ENCODE measurements around the gene PCDHB8. TPM values are rescaled to one million over a fixed set of nuclear protein-coding genes. Genes with fewer than 3 reads are reported as not detected.
"Not testable (repeated sequence)": the region's sequence is repeated elsewhere in the genome, so short reads cannot be mapped to it uniquely, and the experiment has no call there.

The PCDHB8 gene
- total RNA-seq, 4 donors from 2014 or later, result 0.09 to 0.38 (median 0.32) TPM; not detected in 1

DNA sequence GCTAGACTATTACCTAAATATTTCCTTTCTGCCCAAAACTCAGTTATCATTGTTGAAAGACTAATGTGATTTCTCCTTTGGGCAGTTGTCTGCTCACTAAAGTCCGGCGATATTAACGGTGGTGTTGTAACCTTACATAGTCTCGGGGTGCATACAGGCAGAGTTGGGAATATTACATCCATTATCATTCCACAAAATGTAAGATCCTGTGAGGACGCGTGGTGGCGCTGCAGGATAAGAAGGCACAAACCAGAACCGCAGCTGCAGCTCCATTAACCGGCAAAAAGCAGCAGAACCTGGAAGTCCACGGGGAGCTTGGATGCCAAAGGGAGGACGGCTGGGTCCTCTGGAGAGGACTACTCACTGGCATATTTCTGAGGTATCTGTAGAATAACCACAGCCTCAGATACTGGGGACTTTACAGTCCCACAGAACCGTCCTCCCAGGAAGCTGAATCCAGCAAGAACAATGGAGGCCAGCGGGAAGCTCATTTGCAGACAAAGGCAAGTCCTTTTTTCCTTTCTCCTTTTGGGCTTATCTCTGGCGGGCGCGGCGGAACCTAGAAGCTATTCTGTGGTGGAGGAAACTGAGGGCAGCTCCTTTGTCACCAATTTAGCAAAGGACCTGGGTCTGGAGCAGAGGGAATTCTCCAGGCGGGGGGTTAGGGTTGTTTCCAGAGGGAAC, 36.2 kb downstream of the PCDHB8 start, which contains the start of gene PCDHB13:
PCDHB13 (plus strand) TSS at position 264 of the 684 bp plus-strand sequence; CDS start at position 469, 205 bp downstream.
- H3K4me1 ChIP-seq; DNase-seq; intact Hi-C loops (cut with DNase I); H3K27ac ChIP-seq; H3K36me3 ChIP-seq: not testable (repeated sequence)
- H3K27me3 ChIP-seq, result peaks cover 0 to 28% (median 0%) of the 10 kb centered on the region in 4 donors
- TF ChIP-seq, protein P1, sequence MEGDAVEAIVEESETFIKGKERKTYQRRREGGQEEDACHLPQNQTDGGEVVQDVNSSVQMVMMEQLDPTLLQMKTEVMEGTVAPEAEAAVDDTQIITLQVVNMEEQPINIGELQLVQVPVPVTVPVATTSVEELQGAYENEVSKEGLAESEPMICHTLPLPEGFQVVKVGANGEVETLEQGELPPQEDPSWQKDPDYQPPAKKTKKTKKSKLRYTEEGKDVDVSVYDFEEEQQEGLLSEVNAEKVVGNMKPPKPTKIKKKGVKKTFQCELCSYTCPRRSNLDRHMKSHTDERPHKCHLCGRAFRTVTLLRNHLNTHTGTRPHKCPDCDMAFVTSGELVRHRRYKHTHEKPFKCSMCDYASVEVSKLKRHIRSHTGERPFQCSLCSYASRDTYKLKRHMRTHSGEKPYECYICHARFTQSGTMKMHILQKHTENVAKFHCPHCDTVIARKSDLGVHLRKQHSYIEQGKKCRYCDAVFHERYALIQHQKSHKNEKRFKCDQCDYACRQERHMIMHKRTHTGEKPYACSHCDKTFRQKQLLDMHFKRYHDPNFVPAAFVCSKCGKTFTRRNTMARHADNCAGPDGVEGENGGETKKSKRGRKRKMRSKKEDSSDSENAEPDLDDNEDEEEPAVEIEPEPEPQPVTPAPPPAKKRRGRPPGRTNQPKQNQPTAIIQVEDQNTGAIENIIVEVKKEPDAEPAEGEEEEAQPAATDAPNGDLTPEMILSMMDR (IDR thresholded peaks at IDR 0.05), result peak in 5 of 6 experiments; percentile 10 to 52 (median 30)
- peaks cover 4 to 66% (median 45%) of the 10 kb centered on the region in 3 donors for H3K9me3 ChIP-seq
- 14 to 18% methylated on average over 10 to 13 of the region's 18 CpGs for WGBS, 2 donors
- peak within 1 kb of the TSS in 3 of 4 donors; percentile 15 to 45 (median 16) for H3K4me3 ChIP-seq

DNA sequence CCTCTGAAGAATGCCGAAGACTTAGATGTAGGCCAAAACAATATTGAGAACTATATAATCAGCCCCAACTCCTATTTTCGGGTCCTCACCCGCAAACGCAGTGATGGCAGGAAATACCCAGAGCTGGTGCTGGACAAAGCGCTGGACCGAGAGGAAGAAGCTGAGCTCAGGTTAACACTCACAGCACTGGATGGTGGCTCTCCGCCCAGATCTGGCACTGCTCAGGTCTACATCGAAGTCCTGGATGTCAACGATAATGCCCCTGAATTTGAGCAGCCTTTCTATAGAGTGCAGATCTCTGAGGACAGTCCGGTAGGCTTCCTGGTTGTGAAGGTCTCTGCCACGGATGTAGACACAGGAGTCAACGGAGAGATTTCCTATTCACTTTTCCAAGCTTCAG, 37.0 kb downstream of the PCDHB8 start:
- H3K4me1 ChIP-seq; H3K27ac ChIP-seq; intact Hi-C loops (cut with DNase I); H3K4me3 ChIP-seq; H3K36me3 ChIP-seq; DNase-seq: not testable (repeated sequence)
- Histone ChIP-seq H3K27me3 (peaks cover 0 to 21% (median 0%) of the 10 kb centered on the region in 4 donors), H3K9me3 (peaks cover 4 to 66% (median 41%) of the 10 kb centered on the region in 3 donors)
- 66 to 70% methylated on average over 4 to 6 of the region's 12 CpGs for WGBS, 2 donors

DNA sequence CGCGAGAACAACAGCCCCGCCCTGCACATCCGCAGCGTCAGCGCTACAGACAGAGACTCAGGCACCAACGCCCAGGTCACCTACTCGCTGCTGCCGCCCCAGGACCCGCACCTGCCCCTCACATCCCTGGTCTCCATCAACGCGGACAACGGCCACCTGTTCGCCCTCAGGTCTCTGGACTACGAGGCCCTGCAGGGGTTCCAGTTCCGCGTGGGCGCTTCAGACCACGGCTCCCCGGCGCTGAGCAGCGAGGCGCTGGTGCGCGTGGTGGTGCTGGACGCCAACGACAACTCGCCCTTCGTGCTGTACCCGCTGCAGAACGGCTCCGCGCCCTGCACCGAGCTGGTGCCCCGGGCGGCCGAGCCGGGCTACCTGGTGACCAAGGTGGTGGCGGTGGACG, 37.9 kb downstream of the PCDHB8 start:
- H3K27ac ChIP-seq; DNase-seq; H3K36me3 ChIP-seq; intact Hi-C loops (cut with DNase I); H3K4me1 ChIP-seq: not testable (repeated sequence)
- Histone ChIP-seq H3K27me3 (peaks cover 0 to 12% (median 0%) of the 10 kb centered on the region in 4 donors), H3K4me3 (peak overlapping the region in 1 of 4 donors; percentile 4), H3K9me3 (peaks cover 4 to 63% (median 36%) of the 10 kb centered on the region in 3 donors)
- 67% methylated on average over 13 of the region's 40 CpGs; no CpG with 5 or more reads in 1 of the 2 donors for WGBS, 2 donors

DNA sequence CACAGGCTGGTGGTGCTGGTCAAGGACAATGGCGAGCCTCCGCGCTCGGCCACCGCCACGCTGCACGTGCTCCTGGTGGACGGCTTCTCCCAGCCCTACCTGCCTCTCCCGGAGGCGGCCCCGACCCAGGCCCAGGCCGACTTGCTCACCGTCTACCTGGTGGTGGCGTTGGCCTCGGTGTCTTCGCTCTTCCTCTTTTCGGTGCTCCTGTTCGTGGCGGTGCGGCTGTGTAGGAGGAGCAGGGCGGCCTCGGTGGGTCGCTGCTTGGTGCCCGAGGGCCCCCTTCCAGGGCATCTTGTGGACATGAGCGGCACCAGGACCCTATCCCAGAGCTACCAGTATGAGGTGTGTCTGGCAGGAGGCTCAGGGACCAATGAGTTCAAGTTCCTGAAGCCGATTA, 38.4 kb downstream of the PCDHB8 start:
- WGBS, 2 donors, result 34 to 36% methylated on average over 3 to 4 of the region's 26 CpGs
- H3K36me3 ChIP-seq; H3K4me3 ChIP-seq; H3K4me1 ChIP-seq; DNase-seq; intact Hi-C loops (cut with DNase I); H3K27me3 ChIP-seq; H3K27ac ChIP-seq: not testable (repeated sequence)
- H3K9me3 ChIP-seq, result peaks cover 4 to 58% (median 32%) of the 10 kb centered on the region in 3 donors

DNA sequence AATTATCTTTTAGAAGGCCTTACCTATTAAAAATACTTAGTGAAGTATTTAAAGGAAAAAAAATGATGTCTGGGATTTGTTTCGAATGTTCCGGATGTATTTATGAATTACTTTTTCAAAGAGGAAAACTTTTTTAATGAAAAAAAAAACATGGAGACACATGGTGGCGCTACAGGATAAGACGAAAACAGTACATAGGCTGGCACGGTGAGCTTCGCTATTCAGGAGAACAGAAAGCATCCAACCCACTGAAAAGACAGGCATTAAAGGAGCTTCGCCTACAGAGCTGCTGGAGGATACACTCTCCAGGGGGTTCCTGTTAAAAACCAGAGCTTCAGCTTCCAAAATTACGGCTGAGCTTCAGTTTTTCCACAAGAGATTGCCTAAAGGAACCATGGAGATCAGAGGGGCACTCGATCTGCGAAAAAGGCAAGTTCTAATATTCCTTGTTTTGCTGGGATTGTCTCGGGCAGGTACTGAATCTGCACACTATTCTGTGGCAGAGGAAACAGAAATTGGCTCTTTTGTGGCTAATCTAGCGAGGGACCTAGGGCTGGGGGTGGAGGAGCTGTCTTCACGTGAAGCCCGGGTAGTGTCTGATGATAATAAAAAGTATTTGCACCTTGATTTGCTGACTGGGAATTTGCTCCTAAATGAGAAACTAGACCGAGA, 45.7 kb downstream of the PCDHB8 start, which contains the start of gene PCDHB14:
PCDHB14 (plus strand) TSS at position 232 of the 672 bp plus-strand sequence; CDS start at position 395, 163 bp downstream.
- intact Hi-C loops (cut with DNase I), result no loop called here
- no peak for DNase-seq
- peak within 1 kb of the TSS in 2 of 4 donors; percentile 18 to 48 for H3K4me3 ChIP-seq
- TF ChIP-seq, protein P1 (IDR thresholded peaks at IDR 0.05), result peak in 1 of 6 experiments; percentile 6
- no peak for TF ChIP-seq POLR2A (IDR thresholded peaks at IDR 0.05)
- 25 to 30% methylated on average over 15 of the region's 15 CpGs for WGBS, 2 donors
- H3K4me1 ChIP-seq, result no peaks in the 10 kb centered on the region
- H3K27ac ChIP-seq, result no peak within 1 kb of the TSS
- no peaks in the 10 kb centered on the region for H3K36me3 ChIP-seq
- H3K9me3 ChIP-seq, result peaks cover 0 to 73% (median 51%) of the 10 kb centered on the region in 3 donors
- H3K27me3 ChIP-seq, result no peaks in the 10 kb centered on the region

DNA sequence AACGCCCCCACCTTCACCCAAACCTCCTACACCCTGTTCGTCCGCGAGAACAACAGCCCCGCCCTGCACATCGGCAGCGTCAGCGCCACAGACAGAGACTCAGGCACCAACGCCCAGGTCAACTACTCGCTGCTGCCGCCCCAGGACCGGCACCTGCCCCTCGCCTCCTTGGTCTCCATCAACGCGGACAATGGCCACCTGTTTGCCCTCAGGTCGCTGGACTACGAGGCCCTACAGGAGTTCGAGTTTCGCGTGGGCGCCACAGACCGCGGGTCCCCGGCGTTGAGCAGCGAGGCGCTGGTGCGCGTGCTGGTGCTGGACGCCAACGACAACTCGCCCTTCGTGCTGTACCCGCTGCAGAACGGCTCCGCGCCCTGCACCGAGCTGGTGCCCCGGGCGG, 47.3 kb downstream of the PCDHB8 start:
- H3K27ac ChIP-seq; H3K27me3 ChIP-seq; intact Hi-C loops (cut with DNase I); H3K36me3 ChIP-seq; DNase-seq; H3K4me1 ChIP-seq; H3K4me3 ChIP-seq: not testable (repeated sequence)
- WGBS, 2 donors, result 45% methylated on average over 5 of the region's 40 CpGs; no CpG with 5 or more reads in 1 of the 2 donors
- H3K9me3 ChIP-seq, result peaks cover 0 to 65% (median 44%) of the 10 kb centered on the region in 3 donors

DNA sequence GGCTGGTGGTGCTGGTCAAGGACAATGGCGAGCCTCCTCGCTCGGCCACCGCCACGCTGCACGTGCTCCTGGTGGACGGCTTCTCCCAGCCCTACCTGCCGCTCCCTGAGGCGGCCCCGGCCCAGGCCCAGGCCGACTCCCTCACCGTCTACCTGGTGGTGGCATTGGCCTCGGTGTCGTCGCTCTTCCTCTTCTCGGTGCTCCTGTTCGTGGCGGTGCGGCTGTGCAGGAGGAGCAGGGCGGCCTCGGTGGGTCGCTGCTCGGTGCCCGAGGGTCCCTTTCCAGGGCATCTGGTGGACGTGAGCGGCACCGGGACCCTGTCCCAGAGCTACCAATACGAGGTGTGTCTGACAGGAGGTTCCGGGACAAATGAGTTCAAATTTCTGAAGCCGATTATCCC, 47.8 kb downstream of the PCDHB8 start:
- H3K4me1 ChIP-seq; intact Hi-C loops (cut with DNase I); H3K36me3 ChIP-seq; DNase-seq; H3K27ac ChIP-seq; H3K27me3 ChIP-seq; H3K4me3 ChIP-seq: not testable (repeated sequence)
- WGBS, 2 donors, result 42 to 43% methylated on average over 4 to 5 of the region's 30 CpGs
- H3K9me3 ChIP-seq, result peaks cover 0 to 66% (median 47%) of the 10 kb centered on the region in 3 donors

Other genes starting within 250 kb of the PCDHB8 start
- 1 to 10 TPM in 1 of 4 donors, under 1 TPM in 1, not detected in 2; 0.19 to 2.2 TPM for gene PCDHAC2, start 211.3 kb upstream of the PCDHB8 start, total RNA-seq
- not detected for gene PCDHB1, start 126.4 kb upstream of the PCDHB8 start, total RNA-seq
- 1 to 10 TPM in 2 of 4 donors, under 1 TPM in 2; 0.53 to 2.3 (median 0.97) TPM for gene PCDHB2, start 83.2 kb upstream of the PCDHB8 start, total RNA-seq
- under 1 TPM; 0.30 to 0.76 (median 0.71) TPM for gene PCDHB3, start 77.3 kb upstream of the PCDHB8 start, total RNA-seq
- gene PCDHB4, start 56.0 kb upstream of the PCDHB8 start, total RNA-seq, result 1 to 10 TPM in 2 of 4 donors, under 1 TPM in 2; 0.30 to 2.4 (median 1.3) TPM
- gene PCDHB5, start 42.6 kb upstream of the PCDHB8 start, total RNA-seq, result 1 to 10 TPM in 2 of 4 donors, under 1 TPM in 2; 0.11 to 1.3 (median 0.86) TPM
- gene PCDHB6, start 27.7 kb upstream of the PCDHB8 start, total RNA-seq, result under 1 TPM in 1 of 4 donors, not detected in 3; 0.19 TPM
- gene PCDHB7, start 5.1 kb upstream of the PCDHB8 start, total RNA-seq, result under 1 TPM in 3 of 4 donors, not detected in 1; 0.76 to 0.95 (median 0.87) TPM
- gene PCDHB16, start 4.6 kb downstream of the PCDHB8 start, total RNA-seq, result 1 to 10 TPM in 1 of 4 donors, under 1 TPM in 3; 0.11 to 1.3 (median 0.61) TPM
- under 1 TPM in 3 of 4 donors, not detected in 1; 0.30 to 0.57 (median 0.44) TPM for gene PCDHB9, start 9.4 kb downstream of the PCDHB8 start, total RNA-seq
- 1 to 10 TPM in 2 of 4 donors, under 1 TPM in 2; 0.26 to 1.3 (median 0.76) TPM for gene PCDHB10, start 14.6 kb downstream of the PCDHB8 start, total RNA-seq
- 1 to 10 TPM in 1 of 4 donors, under 1 TPM in 3; 0.26 to 2.1 (median 0.49) TPM for gene PCDHB11, start 21.8 kb downstream of the PCDHB8 start, total RNA-seq
- gene PCDHB12, start 30.9 kb downstream of the PCDHB8 start, total RNA-seq, result 1 to 10 TPM in 3 of 4 donors, under 1 TPM in 1; 0.22 to 2.6 (median 1.6) TPM
- gene PCDHB13, start 36.1 kb downstream of the PCDHB8 start, total RNA-seq, result 1 to 10 TPM; 2.0 to 2.7 (median 2.3) TPM
- gene PCDHB14, start 45.6 kb downstream of the PCDHB8 start, total RNA-seq, result 1 to 10 TPM; 1.5 to 2.9 (median 2.4) TPM
- gene PCDHB15, start 67.6 kb downstream of the PCDHB8 start, total RNA-seq, result 1 to 10 TPM in 2 of 4 donors, under 1 TPM in 2; 0.09 to 1.3 (median 1.0) TPM
- gene SLC25A2, start 126.3 kb downstream of the PCDHB8 start, total RNA-seq, result 1 to 10 TPM in 1 of 4 donors, under 1 TPM in 3; 0.29 to 2.2 (median 0.87) TPM
- gene TAF7, start 143.0 kb downstream of the PCDHB8 start, total RNA-seq, result 10 to 100 TPM; 29.8 to 42.3 (median 35.6) TPM
- under 1 TPM; 0.19 to 0.66 (median 0.34) TPM for gene PCDHGA1, start 152.7 kb downstream of the PCDHB8 start, total RNA-seq
- gene PCDHGA2, start 161.0 kb downstream of the PCDHB8 start, total RNA-seq, result 1 to 10 TPM in 1 of 4 donors, under 1 TPM in 3; 0.15 to 2.9 (median 0.61) TPM
- 1 to 10 TPM in 1 of 4 donors, under 1 TPM in 3; 0.45 to 1.5 (median 0.52) TPM for gene PCDHGA3, start 166.0 kb downstream of the PCDHB8 start, total RNA-seq
- gene PCDHGB1, start 172.3 kb downstream of the PCDHB8 start, total RNA-seq, result 1 to 10 TPM in 3 of 4 donors, under 1 TPM in 1; 0.29 to 1.9 (median 1.5) TPM
- 1 to 10 TPM in 2 of 4 donors, under 1 TPM in 2; 0.12 to 2.9 (median 1.1) TPM for gene PCDHGA4, start 177.2 kb downstream of the PCDHB8 start, total RNA-seq
- 1 to 10 TPM in 3 of 4 donors, under 1 TPM in 1; 0.09 to 2.9 (median 1.8) TPM for gene PCDHGB2, start 182.2 kb downstream of the PCDHB8 start, total RNA-seq
- 1 to 10 TPM in 3 of 4 donors, under 1 TPM in 1; 0.38 to 2.3 (median 1.8) TPM for gene PCDHGA5, start 186.4 kb downstream of the PCDHB8 start, total RNA-seq
- gene PCDHGB3, start 192.5 kb downstream of the PCDHB8 start, total RNA-seq, result 1 to 10 TPM in 3 of 4 donors, under 1 TPM in 1; 0.26 to 2.7 (median 2.2) TPM
- gene PCDHGA6, start 196.1 kb downstream of the PCDHB8 start, total RNA-seq, result 1 to 10 TPM in 3 of 4 donors, under 1 TPM in 1; 0.76 to 2.9 (median 2.0) TPM
- gene PCDHGA7, start 205.0 kb downstream of the PCDHB8 start, total RNA-seq, result 1 to 10 TPM in 3 of 4 donors, under 1 TPM in 1; 0.32 to 3.2 (median 2.5) TPM
- gene PCDHGB4, start 209.9 kb downstream of the PCDHB8 start, total RNA-seq, result 1 to 10 TPM; 1.2 to 3.8 (median 2.8) TPM
- gene PCDHGA8, start 214.8 kb downstream of the PCDHB8 start, total RNA-seq, result 1 to 10 TPM in 3 of 4 donors, under 1 TPM in 1; 0.41 to 1.7 (median 1.4) TPM
- gene PCDHGB5, start 220.2 kb downstream of the PCDHB8 start, total RNA-seq, result 1 to 10 TPM; 5.5 to 7.5 (median 6.7) TPM
- gene PCDHGA9, start 225.0 kb downstream of the PCDHB8 start, total RNA-seq, result 1 to 10 TPM; 3.8 to 5.5 (median 5.1) TPM
- 1 to 10 TPM; 1.4 to 5.7 (median 4.2) TPM for gene PCDHGB6, start 230.2 kb downstream of the PCDHB8 start, total RNA-seq
- gene PCDHGA10, start 235.2 kb downstream of the PCDHB8 start, total RNA-seq, result 1 to 10 TPM; 4.1 to 8.0 (median 7.3) TPM
- 10 to 100 TPM in 1 of 4 donors, 1 to 10 TPM in 3; 4.1 to 10.9 (median 5.8) TPM for gene PCDHGB7, start 239.9 kb downstream of the PCDHB8 start, total RNA-seq
- 1 to 10 TPM; 1.1 to 4.2 (median 3.5) TPM for gene PCDHGA11, start 243.3 kb downstream of the PCDHB8 start, total RNA-seq